GM19455 (cell line): ENCODE data around the gene TRIM29.
"Not testable (repeated sequence)": the region's sequence is repeated elsewhere in the genome, so short reads cannot be mapped to it uniquely, and the experiment has no call there.

Experiments used
- ATAC-seq: cut with Tn5 transposase; IDR thresholded peaks from one replicate; pipeline ENCODE4 v1.9.1; 2021; ENCODE audit not compliant: unreplicated experiment

Gene TRIM29

GRCh38 chr11:120137611-120138521 lies at the start of gene TRIM29:
Gene TRIM29 (minus strand): TSS chr11:120138113. CDS start chr11:120138031, 82 bp downstream.
- ATAC-seq, result no peak

GRCh38 chr11:120186774-120187591 lies 49.1 kb upstream of the TRIM29 start:
- no peak for ATAC-seq

GRCh38 chr11:120186456-120186773 lies 48.5 kb upstream of the TRIM29 start:
- no peak for ATAC-seq

- ATAC-seq, result no peak
Observed at GRCh38 chr11:120185706-120186455, 48.0 kb upstream of the TRIM29 start.

GRCh38 chr11:120184946-120185705 lies 47.2 kb upstream of the TRIM29 start:
- no peak for ATAC-seq

- ATAC-seq, result no peak
Observed at GRCh38 chr11:120184371-120184945, 46.5 kb upstream of the TRIM29 start.

GRCh38 chr11:120183701-120184141 lies 45.8 kb upstream of the TRIM29 start:
- no peak for ATAC-seq

GRCh38 chr11:120182790-120183491 lies 45.0 kb upstream of the TRIM29 start:
- ATAC-seq, result no peak

- no peak for ATAC-seq
Observed at GRCh38 chr11:120182372-120182771, 44.5 kb upstream of the TRIM29 start.

GRCh38 chr11:120181376-120181975 lies 43.6 kb upstream of the TRIM29 start:
- ATAC-seq, result no peak

GRCh38 chr11:120180551-120181232 lies 42.8 kb upstream of the TRIM29 start:
- ATAC-seq, result no peak

GRCh38 chr11:120180063-120180462 lies 42.1 kb upstream of the TRIM29 start:
- ATAC-seq, result not testable (repeated sequence)

GRCh38 chr11:120179057-120179672 lies 41.3 kb upstream of the TRIM29 start:
- ATAC-seq, result no peak

GRCh38 chr11:120178561-120179056 lies 40.7 kb upstream of the TRIM29 start:
- ATAC-seq, result no peak

- no peak for ATAC-seq
Observed at GRCh38 chr11:120174866-120175265, 37.0 kb upstream of the TRIM29 start.

- no peak for ATAC-seq
Observed at GRCh38 chr11:120173807-120174206, 35.9 kb upstream of the TRIM29 start.

GRCh38 chr11:120173019-120173705 lies 35.2 kb upstream of the TRIM29 start:
- no peak for ATAC-seq
